ENCODE measurements around the gene CASP6.

DNA sequence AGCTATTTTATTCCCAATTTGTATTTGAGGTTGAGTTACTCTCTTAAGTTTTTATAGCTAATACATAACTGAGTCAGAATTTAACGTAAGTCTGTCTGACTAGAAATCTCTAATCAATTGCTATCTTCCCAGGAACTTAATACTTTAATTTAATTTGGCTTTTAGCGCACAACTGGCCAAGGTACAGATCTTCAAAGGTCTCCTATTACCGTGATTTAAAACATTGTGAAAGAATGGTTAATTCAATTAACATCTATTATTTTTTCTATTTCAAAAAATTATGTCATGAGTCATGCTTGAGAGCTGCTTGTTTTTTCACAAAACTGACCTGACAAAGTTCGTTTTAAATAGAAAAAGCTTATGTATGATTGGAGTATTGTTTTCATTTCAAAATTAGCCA lies 48.6 kb upstream of the CASP6 start:
- TF ChIP-seq, protein P1, sequence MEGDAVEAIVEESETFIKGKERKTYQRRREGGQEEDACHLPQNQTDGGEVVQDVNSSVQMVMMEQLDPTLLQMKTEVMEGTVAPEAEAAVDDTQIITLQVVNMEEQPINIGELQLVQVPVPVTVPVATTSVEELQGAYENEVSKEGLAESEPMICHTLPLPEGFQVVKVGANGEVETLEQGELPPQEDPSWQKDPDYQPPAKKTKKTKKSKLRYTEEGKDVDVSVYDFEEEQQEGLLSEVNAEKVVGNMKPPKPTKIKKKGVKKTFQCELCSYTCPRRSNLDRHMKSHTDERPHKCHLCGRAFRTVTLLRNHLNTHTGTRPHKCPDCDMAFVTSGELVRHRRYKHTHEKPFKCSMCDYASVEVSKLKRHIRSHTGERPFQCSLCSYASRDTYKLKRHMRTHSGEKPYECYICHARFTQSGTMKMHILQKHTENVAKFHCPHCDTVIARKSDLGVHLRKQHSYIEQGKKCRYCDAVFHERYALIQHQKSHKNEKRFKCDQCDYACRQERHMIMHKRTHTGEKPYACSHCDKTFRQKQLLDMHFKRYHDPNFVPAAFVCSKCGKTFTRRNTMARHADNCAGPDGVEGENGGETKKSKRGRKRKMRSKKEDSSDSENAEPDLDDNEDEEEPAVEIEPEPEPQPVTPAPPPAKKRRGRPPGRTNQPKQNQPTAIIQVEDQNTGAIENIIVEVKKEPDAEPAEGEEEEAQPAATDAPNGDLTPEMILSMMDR (conservative IDR thresholded peaks at IDR 0.05; ENCODE audit: low read length) = no peak
- TF ChIP-seq EZH2phosphoT487 (IDR thresholded peaks at IDR 0.05; ENCODE audit: borderline replicate concordance, low read depth, low read length) = no peak
